Testis (tissue), 2 donors: Measurements from ENCODE around the gene DNASE2.

ENCODE experiments used
- POLR2A ChIP-seq: fragments of 450-650 bp; IDR thresholded peaks from one replicate; pipeline ENCODE4 v1.6.1; 2017; ENCODE audit warnings: antibody characterized with exemption, mild to moderate bottlenecking, moderate library complexity
- TF ChIP-seq, protein P1 (sequence below), 3 experiments: fragments of 450-650 bp in 2 of 3; fragments of 200-600 bp in 1 of 3; sonication (generic) in 1 of 3; IDR thresholded peaks; one replicate each; pipeline ENCODE4 v1.5.1; 2016 to 2019; ENCODE audit warnings: antibody characterized with exemption in 3 of 3, mild to moderate bottlenecking in 2 of 3, moderate library complexity in 1 of 3

DNA sequence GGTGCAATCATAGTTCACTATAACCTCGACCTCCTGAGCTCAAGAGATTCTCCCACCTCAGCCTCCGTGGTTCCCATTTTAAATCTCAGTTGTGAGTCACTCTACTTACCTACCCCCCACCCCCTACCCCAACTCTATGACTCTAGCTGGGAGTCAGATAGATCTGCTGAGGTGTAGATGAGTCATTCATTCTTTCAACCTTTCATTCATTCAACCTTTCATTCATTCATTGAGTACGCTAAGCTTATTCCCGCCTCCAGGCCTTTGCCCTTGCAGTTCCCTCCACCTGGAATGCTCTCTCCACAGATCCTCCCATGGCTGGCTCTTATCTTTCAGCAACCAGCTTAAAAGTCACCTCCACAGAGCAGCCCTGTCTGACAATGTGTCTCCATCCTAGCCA lies 44.0 kb downstream of the DNASE2 start:
- TF ChIP-seq, protein P1, sequence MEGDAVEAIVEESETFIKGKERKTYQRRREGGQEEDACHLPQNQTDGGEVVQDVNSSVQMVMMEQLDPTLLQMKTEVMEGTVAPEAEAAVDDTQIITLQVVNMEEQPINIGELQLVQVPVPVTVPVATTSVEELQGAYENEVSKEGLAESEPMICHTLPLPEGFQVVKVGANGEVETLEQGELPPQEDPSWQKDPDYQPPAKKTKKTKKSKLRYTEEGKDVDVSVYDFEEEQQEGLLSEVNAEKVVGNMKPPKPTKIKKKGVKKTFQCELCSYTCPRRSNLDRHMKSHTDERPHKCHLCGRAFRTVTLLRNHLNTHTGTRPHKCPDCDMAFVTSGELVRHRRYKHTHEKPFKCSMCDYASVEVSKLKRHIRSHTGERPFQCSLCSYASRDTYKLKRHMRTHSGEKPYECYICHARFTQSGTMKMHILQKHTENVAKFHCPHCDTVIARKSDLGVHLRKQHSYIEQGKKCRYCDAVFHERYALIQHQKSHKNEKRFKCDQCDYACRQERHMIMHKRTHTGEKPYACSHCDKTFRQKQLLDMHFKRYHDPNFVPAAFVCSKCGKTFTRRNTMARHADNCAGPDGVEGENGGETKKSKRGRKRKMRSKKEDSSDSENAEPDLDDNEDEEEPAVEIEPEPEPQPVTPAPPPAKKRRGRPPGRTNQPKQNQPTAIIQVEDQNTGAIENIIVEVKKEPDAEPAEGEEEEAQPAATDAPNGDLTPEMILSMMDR (IDR thresholded peaks at IDR 0.05) = no peak
- no peak for TF ChIP-seq POLR2A
